IPS DF 4.7 (cell line): ENCODE data around the gene TNFAIP2.

Source experiments
- DNase-seq: peaks from one replicate; pipeline ENCODE4 v3.0.0-alpha.2; 2013; ENCODE audit warnings: low spot score; ENCODE audit errors: extremely low read depth

The TNFAIP2 gene

DNA sequence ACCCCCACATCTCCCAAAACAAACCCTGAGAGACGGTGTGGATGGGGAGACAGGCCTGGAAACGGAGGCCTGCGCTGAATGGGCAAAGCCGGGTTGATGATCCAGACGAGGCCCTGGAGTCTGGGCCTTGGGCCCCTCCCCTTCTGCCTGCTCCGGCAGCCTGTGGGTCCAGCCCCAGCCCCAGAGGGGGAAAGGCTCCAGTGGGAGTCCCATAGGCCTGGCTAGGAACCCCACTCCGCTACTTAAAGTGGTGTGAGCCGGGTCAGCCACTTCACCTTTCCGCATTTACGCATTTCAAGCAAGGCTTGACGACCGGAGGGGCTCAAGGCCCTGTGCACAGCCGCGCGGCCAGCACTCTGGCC lies 695 bp upstream of the TNFAIP2 start:
- DNase-seq = no peak

DNA sequence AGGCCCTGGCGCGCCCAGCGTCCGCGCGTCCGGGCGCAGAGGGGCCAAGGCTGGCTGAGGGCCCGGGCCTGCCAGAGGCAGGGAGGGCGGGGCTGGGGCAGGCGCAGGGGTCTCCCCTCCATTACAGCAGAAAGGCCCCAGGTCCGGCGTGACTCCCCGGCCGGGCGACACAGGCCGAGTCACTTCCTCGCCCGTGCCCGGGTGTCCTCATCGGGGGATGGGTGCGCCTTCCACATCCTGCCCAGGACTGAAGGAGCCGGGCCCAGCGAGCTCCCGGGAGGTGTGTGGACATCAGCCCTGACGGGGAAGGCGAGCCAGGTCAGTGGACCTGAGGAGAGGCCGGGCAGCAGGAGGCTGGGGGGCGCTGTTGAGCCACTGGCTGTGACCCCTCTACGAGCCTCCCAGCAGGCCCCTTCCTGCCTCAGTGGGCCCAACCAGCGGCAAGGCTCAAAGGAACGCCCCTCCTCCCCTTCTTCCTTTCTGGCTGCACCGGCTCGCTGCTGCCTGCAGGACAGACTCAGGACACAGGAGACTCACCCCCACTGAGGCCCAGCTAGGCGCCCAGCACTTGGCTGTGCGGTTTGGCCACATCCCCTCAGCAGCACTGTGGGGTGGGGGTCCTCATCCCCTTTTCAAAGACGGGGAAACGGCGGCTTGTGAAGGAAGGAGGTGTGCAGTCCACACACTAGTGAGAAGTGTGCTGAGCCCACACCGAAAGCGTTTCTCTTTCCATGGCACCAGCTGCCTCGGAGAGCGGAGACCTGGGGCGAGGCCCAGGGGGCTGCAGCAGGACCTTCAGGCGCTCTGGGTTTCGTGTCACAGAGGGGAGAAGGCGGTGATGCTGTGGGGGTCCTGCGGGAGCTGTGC lies 606 bp downstream of the TNFAIP2 start:
- DNase-seq = no peak

DNA sequence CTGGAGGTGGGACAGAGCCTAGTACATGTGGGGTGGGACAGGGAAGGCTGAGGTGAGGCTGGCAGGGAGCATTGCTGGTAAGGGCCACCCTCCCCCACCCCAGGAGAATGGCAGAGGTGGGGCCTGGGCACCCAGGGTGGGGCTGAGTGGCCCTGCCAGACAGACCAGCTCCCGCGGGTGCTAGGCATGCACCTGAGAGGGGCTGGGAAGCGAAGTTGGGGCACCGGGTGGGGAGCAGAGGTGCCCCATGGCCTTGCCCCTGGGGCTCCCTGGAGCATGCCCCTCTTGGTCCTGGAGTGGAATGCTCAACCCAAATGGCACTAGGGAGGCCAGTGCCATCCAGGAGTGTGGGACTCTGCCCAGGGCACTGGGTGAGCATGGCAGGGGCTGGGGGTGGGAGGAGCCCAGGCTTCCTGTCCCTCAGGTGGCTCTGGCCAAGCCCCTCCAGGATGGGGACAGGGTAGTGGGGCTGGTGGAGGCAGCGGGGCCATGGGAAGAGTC lies 1.3 kb downstream of the TNFAIP2 start:
- DNase-seq = no peak

- no peak for DNase-seq
These were observed 2.1 kb downstream of the TNFAIP2 start for GRCh38 chr14:103125098-103126070.

GRCh38 chr14:103126088-103126872 lies 3.0 kb downstream of the TNFAIP2 start:
- no peak for DNase-seq

- DNase-seq = no peak
These were observed 3.6 kb downstream of the TNFAIP2 start for GRCh38 chr14:103126873-103127304.

DNA sequence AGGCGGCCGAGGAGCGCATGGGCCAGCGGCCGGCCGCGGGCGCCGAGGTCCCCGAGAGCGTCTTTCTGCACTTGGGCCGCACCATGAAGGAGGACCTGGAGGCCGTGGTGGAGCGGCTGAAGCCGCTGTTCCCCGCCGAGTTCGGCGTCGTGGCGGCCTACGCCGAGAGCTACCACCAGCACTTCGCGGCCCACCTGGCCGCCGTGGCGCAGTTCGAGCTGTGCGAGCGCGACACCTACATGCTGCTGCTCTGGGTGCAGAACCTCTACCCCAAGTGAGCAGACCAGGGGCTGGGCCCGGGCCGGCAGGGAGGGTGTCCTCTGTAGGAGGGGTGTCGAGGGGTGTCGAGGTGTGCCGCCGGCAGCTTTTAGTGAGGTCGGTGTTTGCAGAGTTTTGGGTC lies 4.1 kb downstream of the TNFAIP2 start:
- DNase-seq = no peak

DNA sequence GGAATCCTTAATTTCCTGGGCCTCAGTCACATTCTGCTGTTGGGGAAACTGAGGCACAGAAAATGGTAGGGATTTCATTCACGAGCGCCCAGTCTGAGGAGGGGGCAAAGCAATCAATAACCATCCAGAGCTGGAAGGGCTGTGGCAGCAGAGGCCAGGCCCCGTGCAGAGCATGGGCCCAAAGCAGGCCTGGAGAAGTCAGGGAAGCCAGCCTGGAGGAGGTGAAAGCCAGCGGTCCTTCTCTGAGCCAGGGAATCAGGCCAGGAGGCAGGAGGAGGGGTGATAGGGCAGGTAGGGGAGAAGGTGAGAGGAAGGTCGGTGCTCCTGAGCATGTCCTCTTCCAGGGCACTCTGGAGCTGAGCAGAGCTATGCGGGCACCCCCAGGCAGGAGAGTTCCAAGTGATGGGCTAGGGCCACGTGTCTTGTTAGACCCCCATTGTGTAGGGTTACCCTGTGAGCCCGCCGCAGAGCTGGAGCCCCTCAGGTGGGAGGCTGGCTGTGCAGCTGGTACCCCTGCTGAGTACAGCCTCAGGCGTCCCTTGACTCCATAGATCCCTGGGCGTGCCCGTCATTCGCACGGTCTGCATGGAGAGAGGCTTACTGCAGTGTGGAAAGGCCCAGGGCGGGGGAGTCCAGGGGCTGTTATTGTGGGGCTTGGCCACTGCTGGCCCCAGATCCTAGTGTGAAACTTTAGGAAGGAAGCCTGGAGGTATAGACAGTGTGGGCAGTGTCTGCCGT lies 4.8 kb downstream of the TNFAIP2 start:
- DNase-seq = no peak

- DNase-seq = no peak
These were observed 5.5 kb downstream of the TNFAIP2 start for GRCh38 chr14:103128631-103129300.

DNA sequence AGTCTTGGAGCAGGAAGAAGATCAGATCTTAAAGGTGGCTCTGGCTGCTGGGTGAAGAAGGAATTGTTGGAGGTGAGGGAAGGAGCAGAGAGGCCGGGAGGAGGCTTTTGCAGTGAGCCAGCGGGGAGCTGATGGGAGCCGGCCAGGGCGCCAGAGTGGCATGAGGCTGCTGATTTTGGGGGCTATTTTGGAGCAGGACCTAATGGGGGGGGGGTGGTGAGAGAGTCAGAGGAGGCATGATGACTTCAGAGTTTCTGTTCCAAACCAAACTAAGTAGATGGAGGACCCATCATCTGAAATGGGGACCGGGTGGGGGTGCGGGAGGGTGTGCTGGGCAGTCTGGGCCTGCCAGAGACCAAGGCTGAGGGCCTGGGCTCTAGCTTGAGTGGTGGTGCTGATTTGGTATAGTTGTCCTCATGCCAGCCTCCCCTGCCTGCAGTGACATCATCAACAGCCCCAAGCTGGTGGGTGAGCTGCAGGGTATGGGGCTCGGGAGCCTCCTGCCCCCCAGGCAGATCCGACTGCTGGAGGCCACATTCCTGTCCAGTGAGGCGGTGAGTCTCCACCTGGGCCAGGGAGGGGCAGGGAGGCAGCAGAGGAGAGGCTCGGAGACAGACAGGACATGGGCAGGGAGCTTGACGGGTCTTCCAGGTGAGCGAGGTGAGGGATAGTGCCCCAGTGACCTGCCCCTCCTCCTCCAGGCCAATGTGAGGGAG lies 6.2 kb downstream of the TNFAIP2 start:
- DNase-seq = no peak

- DNase-seq = no peak
These were observed 6.9 kb downstream of the TNFAIP2 start for GRCh38 chr14:103130017-103130764.

DNA sequence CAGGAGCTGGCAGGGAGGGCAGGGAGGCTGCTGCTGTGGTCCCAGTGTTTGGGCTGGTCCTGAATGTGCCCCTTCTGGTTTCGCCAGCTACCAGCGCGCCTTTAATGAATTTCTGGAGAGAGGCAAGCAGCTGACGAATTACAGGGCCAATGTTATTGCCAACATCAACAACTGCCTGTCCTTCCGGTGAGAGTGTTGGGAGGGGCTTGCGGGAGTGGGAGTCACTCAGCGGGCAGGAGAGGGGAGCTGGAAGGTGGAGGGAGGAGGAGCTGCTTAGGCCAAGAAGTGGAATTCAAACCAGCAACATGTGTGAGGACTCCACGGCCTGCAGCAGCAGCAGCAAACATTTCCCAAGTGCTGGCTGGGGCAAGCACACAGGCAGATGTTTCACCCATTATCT lies 7.7 kb downstream of the TNFAIP2 start:
- no peak for DNase-seq

DNA sequence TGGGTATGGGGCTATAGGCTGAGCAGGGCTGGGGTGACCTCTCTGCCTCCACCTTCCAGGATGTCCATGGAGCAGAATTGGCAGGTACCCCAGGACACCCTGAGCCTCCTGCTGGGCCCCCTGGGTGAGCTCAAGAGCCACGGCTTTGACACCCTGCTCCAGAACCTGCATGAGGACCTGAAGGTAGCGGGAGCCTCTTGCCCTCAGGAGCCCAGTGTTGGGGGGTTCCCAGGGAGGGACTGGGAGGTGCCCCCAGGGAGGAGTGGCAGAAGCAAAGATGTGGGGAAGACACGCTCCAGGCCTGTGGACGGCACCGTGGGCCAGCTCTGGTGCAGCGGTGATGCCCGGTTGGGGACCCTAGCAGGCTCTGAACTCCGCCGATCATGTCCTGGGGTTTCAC lies 8.3 kb downstream of the TNFAIP2 start:
- no peak for DNase-seq

DNA sequence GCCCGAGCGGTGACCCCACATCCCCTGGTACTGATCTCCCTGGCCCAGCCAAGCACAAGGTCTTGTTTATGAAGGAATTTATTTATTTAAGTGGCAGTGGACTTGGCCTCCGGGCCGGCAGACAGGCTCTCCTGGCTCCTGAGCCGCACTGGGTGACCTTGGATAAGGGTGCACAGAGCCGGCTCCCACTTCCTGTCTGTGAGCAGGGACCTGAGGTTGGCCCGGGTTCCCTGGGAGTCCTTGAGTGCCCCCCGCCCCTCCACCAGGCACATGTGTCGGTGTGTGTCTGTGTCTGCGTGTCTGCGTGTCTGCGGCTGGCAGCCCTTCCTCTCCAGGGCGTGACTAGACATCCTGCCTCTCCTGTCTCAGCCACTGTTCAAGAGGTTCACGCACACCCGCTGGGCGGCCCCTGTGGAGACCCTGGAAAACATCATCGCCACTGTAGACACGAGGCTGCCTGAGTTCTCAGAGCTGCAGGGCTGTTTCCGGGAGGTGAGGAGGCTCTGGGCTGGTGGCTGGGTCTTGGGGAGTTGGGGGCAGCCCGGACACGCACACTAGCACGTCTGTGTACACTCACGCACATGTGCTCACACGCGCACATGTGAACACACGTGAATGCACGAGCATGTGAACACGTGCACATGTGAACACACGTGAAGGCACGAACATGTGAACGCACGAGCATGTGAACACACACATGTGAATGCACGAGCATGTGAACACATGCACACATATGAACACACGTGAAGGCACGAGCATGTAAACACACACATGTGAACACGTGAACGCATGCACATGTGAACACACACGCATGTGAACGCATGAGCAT lies 9.3 kb downstream of the TNFAIP2 start:
- DNase-seq = no peak

- no peak for DNase-seq
These were observed 10.2 kb downstream of the TNFAIP2 start for GRCh38 chr14:103133210-103134140.

DNA sequence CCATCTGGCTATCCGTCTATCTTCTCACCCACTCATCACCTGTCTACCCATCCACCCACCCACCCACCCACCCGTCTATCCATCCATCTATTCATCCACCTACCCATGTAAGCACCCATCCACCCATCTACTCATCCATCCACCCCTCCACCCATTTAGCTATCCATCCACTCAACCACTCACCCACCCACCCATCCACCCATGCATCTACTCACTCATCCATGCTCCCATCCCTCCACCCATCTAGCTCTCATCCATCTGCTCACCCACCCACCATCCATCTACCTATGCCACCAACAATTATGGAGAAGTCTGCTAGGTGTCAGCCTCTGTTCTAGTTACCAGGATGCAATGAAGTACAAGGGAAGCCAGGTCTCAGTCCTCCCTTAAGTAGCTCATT lies 11.1 kb downstream of the TNFAIP2 start:
- DNase-seq = no peak

- DNase-seq = no peak
These were observed 11.7 kb downstream of the TNFAIP2 start for GRCh38 chr14:103134919-103135318.
